ENCODE results near the gene SH3RF1. TPM values are rescaled to one million over a fixed set of nuclear protein-coding genes. Genes with fewer than 3 reads are reported as not detected.

The SH3RF1 gene
- total and polyA plus RNA-seq, 7 donors, result 8.2 to 20.8 (median 12.5) TPM

GRCh38 chr4:169239221-169239905 is 31.4 kb downstream of the SH3RF1 start:
- H3K4me1 ChIP-seq, result peaks cover 0 to 58% (median 41%) of the 10 kb centered on the region in 4 donors
- DNase-seq, result no peak
- H3K36me3 ChIP-seq, result no peaks in the 10 kb centered on the region
- no peak for TF ChIP-seq CTCF (IDR thresholded peaks at IDR 0.05)
- no peaks in the 10 kb centered on the region for H3K9me3 ChIP-seq
- WGBS, 2 donors, result 77 to 81% methylated on average over 7 of the region's 7 CpGs
- H3K27me3 ChIP-seq, result no peaks in the 10 kb centered on the region
- H3K27ac ChIP-seq, result no peak overlapping the region
- no peak overlapping the region for H3K4me3 ChIP-seq
- intact Hi-C loops (cut with DNase I), result no loop called here

GRCh38 chr4:169238445-169238844 is 32.3 kb downstream of the SH3RF1 start:
- Histone ChIP-seq H3K27me3 (no peaks in the 10 kb centered on the region), H3K27ac (no peak overlapping the region), H3K9me3 (no peaks in the 10 kb centered on the region), H3K36me3 (no peaks in the 10 kb centered on the region), H3K4me1 (peaks cover 0 to 55% (median 41%) of the 10 kb centered on the region in 4 donors), H3K4me3 (no peak overlapping the region)
- no peak for DNase-seq
- 75 to 88% methylated on average over 1 of the region's 1 CpG for WGBS, 2 donors
- intact Hi-C loops (cut with DNase I), result no loop called here
- no peak for TF ChIP-seq POLR2A (IDR thresholded peaks at IDR 0.05)
- no peak for TF ChIP-seq CTCF (IDR thresholded peaks at IDR 0.05)
- peak in 1 of 4 donors; percentile 18 for TF ChIP-seq POLR2AphosphoS5 (IDR thresholded peaks at IDR 0.05)

- WGBS, 2 donors, result 59 to 70% methylated on average over 6 of the region's 6 CpGs
- TF ChIP-seq POLR2AphosphoS5 (IDR thresholded peaks at IDR 0.05), result peak in 3 of 4 donors; percentile 39 to 69 (median 53)
- no peak for TF ChIP-seq CTCF (IDR thresholded peaks at IDR 0.05)
- TF ChIP-seq POLR2A (IDR thresholded peaks at IDR 0.05), result no peak
- no peak for TF ChIP-seq EP300 (IDR thresholded peaks at IDR 0.05)
- Histone ChIP-seq H3K27me3 (no peaks in the 10 kb centered on the region), H3K4me3 (no peak overlapping the region), H3K27ac (peak overlapping the region in 2 of 4 donors; percentile 40 to 44), H3K36me3 (no peaks in the 10 kb centered on the region), H3K9me3 (no peaks in the 10 kb centered on the region), H3K4me1 (peaks cover 0 to 52% (median 41%) of the 10 kb centered on the region in 4 donors)
- no peak for DNase-seq
- intact Hi-C loops (cut with DNase I), result no loop called here
Measured at GRCh38 chr4:169236873-169237626, 33.7 kb downstream of the SH3RF1 start.

GRCh38 chr4:169236078-169236477 is 34.7 kb downstream of the SH3RF1 start:
- H3K36me3 ChIP-seq, result no peaks in the 10 kb centered on the region
- WGBS, 2 donors, result 89 to 95% methylated on average over 6 of the region's 6 CpGs
- H3K9me3 ChIP-seq, result no peaks in the 10 kb centered on the region
- no peak overlapping the region for H3K4me3 ChIP-seq
- TF ChIP-seq POLR2A (IDR thresholded peaks at IDR 0.05) (no peak), CTCF (IDR thresholded peaks at IDR 0.05) (no peak), POLR2AphosphoS5 (IDR thresholded peaks at IDR 0.05) (no peak), EP300 (IDR thresholded peaks at IDR 0.05) (no peak)
- intact Hi-C loops (cut with DNase I), result no loop called here
- peak overlapping the region in 2 of 4 donors; percentile 40 to 44 for H3K27ac ChIP-seq
- DNase-seq, result no peak
- H3K27me3 ChIP-seq, result no peaks in the 10 kb centered on the region
- H3K4me1 ChIP-seq, result peaks cover 0 to 52% (median 41%) of the 10 kb centered on the region in 4 donors

All from sigmoid colon (tissue), 7 donors.